ENCODE data around the gene GABRG3. TPM values are rescaled to one million over a fixed set of nuclear protein-coding genes. Genes with fewer than 3 reads are reported as not detected.

Gene GABRG3
- polyA plus RNA-seq, 1 donor (not counting 4 experiments of a cell fraction or from before 2014, with no cell fraction given), result not detected

- H3K27ac ChIP-seq (ENCODE audit: control insufficient read depth, insufficient read depth, low read length), result no peak overlapping the region
- dilution Hi-C loops (cut with MboI; ENCODE audit: extremely low pct_ligation_motif_present, low sequenced_read_pairs), result no loop called here
- no peaks in the 10 kb centered on the region for H3K9me1 ChIP-seq (ENCODE audit: control insufficient read depth, extremely low read depth, insufficient read depth, low read length)
- no peak overlapping the region for H3K4me3 ChIP-seq (ENCODE audit: control insufficient read depth in 2 of 3, extremely low read depth in 1 of 3, insufficient read depth in 2 of 3, low read depth in 1 of 3, low read length in 3 of 3)
- no peak overlapping the region for H3K9ac ChIP-seq (ENCODE audit: control insufficient read depth, extremely low read depth, insufficient read depth, low read length)
- H3K27me3 ChIP-seq (ENCODE audit: control insufficient read depth, extremely low read depth, insufficient read depth, low read length), result no peaks in the 10 kb centered on the region
- no peaks in the 10 kb centered on the region for H4K20me1 ChIP-seq (ENCODE audit: control insufficient read depth, extremely low read depth, insufficient read depth, low read length)
- H3K4me2 ChIP-seq (ENCODE audit: control insufficient read depth, extremely low read depth, insufficient read depth, low read depth, low read length), result no peak overlapping the region
- no peaks in the 10 kb centered on the region for H3K36me3 ChIP-seq (ENCODE audit: control insufficient read depth in 2 of 2, extremely low read depth in 1 of 2, insufficient read depth in 2 of 2, low read length in 2 of 2)
- no peaks in the 10 kb centered on the region for H3K79me2 ChIP-seq (ENCODE audit: control insufficient read depth, insufficient read depth, low read length)
- FAIRE-seq, result no peak
- no peaks in the 10 kb centered on the region for H3K4me1 ChIP-seq (ENCODE audit: control insufficient read depth, extremely low read depth, insufficient read depth, low read length)
- TF ChIP-seq, protein P1, sequence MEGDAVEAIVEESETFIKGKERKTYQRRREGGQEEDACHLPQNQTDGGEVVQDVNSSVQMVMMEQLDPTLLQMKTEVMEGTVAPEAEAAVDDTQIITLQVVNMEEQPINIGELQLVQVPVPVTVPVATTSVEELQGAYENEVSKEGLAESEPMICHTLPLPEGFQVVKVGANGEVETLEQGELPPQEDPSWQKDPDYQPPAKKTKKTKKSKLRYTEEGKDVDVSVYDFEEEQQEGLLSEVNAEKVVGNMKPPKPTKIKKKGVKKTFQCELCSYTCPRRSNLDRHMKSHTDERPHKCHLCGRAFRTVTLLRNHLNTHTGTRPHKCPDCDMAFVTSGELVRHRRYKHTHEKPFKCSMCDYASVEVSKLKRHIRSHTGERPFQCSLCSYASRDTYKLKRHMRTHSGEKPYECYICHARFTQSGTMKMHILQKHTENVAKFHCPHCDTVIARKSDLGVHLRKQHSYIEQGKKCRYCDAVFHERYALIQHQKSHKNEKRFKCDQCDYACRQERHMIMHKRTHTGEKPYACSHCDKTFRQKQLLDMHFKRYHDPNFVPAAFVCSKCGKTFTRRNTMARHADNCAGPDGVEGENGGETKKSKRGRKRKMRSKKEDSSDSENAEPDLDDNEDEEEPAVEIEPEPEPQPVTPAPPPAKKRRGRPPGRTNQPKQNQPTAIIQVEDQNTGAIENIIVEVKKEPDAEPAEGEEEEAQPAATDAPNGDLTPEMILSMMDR (optimal IDR thresholded peaks at IDR 0.05 in 1 of 3, IDR thresholded peaks at IDR 0.05 in 1 of 3, conservative IDR thresholded peaks at IDR 0.05 in 1 of 3; ENCODE audit: extremely low read depth in 1 of 3, insufficient read depth in 2 of 3, low read length in 3 of 3), result no peak
- TF ChIP-seq EZH2 (IDR thresholded peaks at IDR 0.05; ENCODE audit: low read length), result no peak
- peaks cover 5% of the 10 kb centered on the region for H3K9me3 ChIP-seq (ENCODE audit: control insufficient read depth, low read depth, low read length)
- no peak overlapping the region for H2AFZ ChIP-seq (ENCODE audit: control insufficient read depth, low read length)
- DNase-seq (ENCODE audit: low read depth, low spot score), result no peak
Observed at GRCh38 chr15:27328608-27329007, 357.6 kb downstream of the GABRG3 start.

DNA sequence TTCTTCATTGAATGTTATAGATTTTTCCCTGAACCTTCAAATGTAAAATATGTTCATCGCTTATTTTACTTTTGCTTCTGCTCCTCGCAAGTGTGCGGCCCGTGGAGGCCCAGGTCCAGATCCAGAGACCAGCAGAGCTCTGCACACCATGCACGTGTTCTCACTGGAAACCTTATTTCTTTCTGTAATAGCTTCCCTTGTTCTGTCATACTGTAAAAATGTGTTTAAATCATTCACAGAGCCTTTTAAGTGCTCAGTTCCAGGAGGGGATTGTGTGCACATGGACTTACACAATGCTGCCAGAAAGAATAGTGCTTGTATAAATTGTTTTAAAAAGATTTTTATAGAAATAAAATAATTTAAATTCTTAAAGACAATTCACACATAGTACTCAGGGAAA lies 359.3 kb downstream of the GABRG3 start:
- Histone ChIP-seq H3K9me3 (ENCODE audit: control insufficient read depth, low read depth, low read length) (peaks cover 4% of the 10 kb centered on the region), H3K27me3 (ENCODE audit: control insufficient read depth, extremely low read depth, insufficient read depth, low read length) (no peaks in the 10 kb centered on the region), H3K27ac (ENCODE audit: control insufficient read depth, insufficient read depth, low read length) (no peak overlapping the region), H3K4me1 (ENCODE audit: control insufficient read depth, extremely low read depth, insufficient read depth, low read length) (no peaks in the 10 kb centered on the region), H3K4me2 (ENCODE audit: control insufficient read depth, extremely low read depth, insufficient read depth, low read depth, low read length) (no peak overlapping the region), H2AFZ (ENCODE audit: control insufficient read depth, low read length) (no peak overlapping the region), H3K79me2 (ENCODE audit: control insufficient read depth, insufficient read depth, low read length) (no peaks in the 10 kb centered on the region), H3K36me3 (ENCODE audit: control insufficient read depth in 2 of 2, extremely low read depth in 1 of 2, insufficient read depth in 2 of 2, low read length in 2 of 2) (no peaks in the 10 kb centered on the region), H3K9ac (ENCODE audit: control insufficient read depth, extremely low read depth, insufficient read depth, low read length) (no peak overlapping the region), H3K9me1 (ENCODE audit: control insufficient read depth, extremely low read depth, insufficient read depth, low read length) (no peaks in the 10 kb centered on the region), H4K20me1 (ENCODE audit: control insufficient read depth, extremely low read depth, insufficient read depth, low read length) (no peaks in the 10 kb centered on the region), H3K4me3 (ENCODE audit: control insufficient read depth in 2 of 3, extremely low read depth in 1 of 3, insufficient read depth in 2 of 3, low read depth in 1 of 3, low read length in 3 of 3) (no peak overlapping the region)
- DNase-seq (ENCODE audit: low read depth, low spot score) (no peak), FAIRE-seq (no peak)
- no peak for TF ChIP-seq EZH2 (IDR thresholded peaks at IDR 0.05; ENCODE audit: low read length)
- TF ChIP-seq, protein P1 (optimal IDR thresholded peaks at IDR 0.05 in 1 of 3, IDR thresholded peaks at IDR 0.05 in 1 of 3, conservative IDR thresholded peaks at IDR 0.05 in 1 of 3; ENCODE audit: extremely low read depth in 1 of 3, insufficient read depth in 2 of 3, low read length in 3 of 3), result no peak
- dilution Hi-C loops (cut with MboI; ENCODE audit: extremely low pct_ligation_motif_present, low sequenced_read_pairs), result no loop called here
